Panc1 (cell line): ENCODE measurements around the gene IDE.

Source experiments
- TCF7L2 ChIP-seq: IDR thresholded peaks from 2 replicates; pipeline ENCODE4 v1.6.1; 2011; ENCODE audit warnings: mild to moderate bottlenecking, low read depth, low read length, inconsistent platforms
- TF ChIP-seq, protein P1 (sequence below): fragments of 450-650 bp; IDR thresholded peaks from 2 replicates; pipeline ENCODE4 v1.5.1; 2017; ENCODE audit warnings: mild to moderate bottlenecking

DNA sequence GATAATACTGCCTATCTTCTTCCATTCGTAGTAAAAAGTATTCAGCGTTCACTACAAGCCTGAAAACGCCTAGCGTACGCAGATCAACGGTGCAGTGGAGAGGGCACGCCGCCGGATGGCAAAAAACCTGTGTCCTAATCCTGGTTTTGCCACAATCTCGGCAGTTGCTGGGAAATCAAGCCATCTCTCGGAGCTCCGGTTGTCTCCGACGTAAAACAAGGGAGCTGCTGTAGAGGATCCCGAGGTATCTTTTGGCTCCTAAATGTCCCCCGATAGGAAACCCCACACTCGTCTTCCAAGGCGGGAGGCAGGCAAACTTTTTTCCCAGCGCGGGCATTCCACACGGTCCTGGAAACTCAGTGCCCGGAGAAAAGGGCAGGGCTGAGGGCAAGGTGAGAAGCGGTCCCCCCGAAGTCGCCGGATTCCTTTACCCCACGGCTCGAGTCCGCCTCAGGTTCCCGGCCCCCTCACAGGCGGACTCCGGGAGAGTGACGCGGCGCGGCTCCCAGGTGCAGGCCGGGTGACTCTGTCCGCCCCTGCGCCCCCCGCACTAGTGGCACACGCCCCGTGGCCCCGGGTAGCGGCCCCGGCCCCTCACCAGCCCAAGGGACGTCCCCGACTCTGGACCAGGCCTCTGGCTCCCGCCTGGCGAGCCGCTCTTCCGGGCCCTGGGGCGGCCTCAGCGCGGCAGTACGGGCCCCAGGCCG, 649 bp downstream of the IDE start:
- no peak for TF ChIP-seq TCF7L2
- TF ChIP-seq, protein P1, sequence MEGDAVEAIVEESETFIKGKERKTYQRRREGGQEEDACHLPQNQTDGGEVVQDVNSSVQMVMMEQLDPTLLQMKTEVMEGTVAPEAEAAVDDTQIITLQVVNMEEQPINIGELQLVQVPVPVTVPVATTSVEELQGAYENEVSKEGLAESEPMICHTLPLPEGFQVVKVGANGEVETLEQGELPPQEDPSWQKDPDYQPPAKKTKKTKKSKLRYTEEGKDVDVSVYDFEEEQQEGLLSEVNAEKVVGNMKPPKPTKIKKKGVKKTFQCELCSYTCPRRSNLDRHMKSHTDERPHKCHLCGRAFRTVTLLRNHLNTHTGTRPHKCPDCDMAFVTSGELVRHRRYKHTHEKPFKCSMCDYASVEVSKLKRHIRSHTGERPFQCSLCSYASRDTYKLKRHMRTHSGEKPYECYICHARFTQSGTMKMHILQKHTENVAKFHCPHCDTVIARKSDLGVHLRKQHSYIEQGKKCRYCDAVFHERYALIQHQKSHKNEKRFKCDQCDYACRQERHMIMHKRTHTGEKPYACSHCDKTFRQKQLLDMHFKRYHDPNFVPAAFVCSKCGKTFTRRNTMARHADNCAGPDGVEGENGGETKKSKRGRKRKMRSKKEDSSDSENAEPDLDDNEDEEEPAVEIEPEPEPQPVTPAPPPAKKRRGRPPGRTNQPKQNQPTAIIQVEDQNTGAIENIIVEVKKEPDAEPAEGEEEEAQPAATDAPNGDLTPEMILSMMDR = no peak
